Islet of Langerhans (tissue), 1 donor: ENCODE results near the gene TSPAN14.

Experiments
- FAIRE-seq: peaks from one replicate; lab custom pipeline; 2011; peaks lifted over from hg19 to GRCh38; lab: Jason Lieb, UNC

TSPAN14 gene

DNA sequence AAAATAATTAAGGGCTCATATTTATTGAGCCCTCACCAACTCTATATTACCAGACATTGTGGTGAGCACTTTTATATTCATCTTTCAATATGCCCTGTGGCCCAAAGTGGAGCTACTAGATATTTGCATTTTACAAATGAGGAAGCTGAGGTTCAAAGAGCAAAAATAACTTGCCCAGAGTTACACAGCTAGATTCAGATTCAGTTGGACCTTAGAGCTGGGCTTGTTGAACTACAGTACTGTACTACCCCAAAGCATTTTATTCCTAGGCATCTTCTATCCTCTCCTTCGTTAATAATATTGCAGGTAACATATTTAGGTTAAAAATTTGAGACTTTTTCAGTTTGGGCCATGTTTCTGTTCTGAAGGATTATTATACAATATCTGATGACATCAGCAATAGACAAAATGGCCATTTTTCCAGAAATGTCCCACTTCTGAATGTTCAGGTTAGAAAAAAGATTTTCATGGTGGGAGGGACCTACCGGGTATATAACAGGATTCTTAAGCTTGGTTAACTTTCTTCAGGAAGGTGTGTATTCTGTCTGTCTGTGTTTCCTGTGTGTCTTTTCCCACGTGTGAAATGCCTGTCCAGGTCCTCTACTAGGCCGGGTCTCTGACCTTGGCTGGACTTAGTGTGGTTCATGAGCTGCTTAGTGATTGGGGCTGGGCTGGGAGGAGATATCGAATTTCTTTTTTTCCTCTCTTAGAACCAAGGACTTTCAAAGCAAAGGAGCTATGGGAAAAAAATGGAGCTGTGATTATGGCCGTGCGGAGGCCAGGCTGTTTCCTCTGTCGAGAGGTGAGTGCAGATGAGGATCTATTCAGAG, 32.2 kb upstream of the TSPAN14 start:
- no peak for FAIRE-seq

DNA sequence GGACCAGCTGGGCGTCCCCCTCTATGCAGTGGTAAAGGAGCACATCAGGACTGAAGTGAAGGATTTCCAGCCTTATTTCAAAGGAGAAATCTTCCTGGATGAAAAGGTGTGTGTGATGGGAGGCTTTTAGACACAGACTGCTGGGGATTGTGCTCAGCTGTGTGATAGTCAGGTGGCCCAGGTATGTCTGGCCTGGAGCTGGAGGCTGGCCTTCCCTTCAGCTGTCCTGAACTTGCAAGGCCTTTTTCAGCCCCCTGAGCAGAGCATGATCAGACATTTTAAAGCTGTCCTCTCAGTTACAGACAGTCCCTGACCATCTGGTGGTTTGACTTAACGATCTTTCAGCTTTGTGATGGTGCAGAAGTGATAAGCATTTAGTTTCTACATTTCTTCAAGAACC, 28.2 kb upstream of the TSPAN14 start:
- no peak for FAIRE-seq

DNA sequence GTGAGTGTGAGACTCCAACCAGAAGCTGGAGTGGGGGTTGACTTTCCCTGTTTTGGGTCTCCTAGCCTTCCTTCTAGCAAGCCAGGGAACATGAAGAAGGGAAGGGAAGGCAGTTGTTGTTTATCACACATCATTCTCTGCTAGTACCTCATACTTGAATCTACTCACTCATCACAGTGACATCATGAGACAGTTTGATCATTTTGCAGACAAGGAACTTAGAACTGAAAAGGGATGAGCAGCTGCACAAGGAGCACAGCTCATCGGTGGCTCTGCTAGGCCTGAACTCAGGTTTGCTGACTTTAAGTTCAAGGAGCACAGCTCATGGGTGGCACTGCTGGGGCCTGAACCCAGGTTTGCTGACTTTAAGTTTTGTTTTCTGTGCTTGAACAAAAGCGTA, 26.6 kb upstream of the TSPAN14 start:
- FAIRE-seq, result no peak

DNA sequence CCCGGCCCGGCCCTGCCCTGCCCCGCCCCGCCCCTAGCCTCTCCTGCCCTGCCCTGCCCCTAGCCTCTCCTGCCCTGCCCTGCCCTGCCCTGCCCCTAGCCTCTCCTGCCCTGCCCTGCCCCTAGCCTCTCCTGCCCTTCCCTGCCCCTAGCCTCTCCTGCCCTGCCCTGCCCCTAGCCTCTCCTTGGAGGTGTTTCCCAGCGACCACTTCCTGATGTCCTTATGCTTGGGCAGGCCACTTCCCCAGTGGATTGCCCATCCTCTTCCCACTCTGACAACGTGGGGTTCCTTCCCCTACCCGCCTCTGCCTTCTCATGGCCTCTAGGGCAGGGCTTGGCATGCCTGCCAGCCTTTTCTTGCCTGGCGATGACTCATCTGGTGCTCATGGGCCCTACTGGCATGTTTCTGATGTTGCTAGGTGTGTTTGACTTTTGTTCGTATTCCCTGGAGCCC, 24.6 kb upstream of the TSPAN14 start:
- no peak for FAIRE-seq

DNA sequence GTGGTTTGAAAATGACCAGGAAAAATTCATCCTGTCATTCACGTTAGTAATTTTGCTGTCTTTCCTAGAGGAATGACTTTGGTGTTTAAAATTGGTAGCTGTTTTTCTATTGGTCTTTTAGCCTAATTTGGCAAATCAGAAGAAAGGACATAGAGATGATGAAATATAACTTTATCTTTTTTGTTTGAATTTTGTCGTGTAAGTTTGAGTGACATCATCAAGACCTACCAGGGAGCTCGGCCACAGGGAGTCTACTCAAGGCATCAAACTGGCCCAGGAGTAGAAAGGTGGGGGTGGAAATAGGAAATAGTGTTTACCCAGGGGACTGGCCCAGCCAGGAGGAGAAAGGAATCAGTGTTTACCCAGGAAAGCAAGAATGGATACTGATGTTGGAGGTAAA, 21.0 kb upstream of the TSPAN14 start:
- FAIRE-seq, result no peak

DNA sequence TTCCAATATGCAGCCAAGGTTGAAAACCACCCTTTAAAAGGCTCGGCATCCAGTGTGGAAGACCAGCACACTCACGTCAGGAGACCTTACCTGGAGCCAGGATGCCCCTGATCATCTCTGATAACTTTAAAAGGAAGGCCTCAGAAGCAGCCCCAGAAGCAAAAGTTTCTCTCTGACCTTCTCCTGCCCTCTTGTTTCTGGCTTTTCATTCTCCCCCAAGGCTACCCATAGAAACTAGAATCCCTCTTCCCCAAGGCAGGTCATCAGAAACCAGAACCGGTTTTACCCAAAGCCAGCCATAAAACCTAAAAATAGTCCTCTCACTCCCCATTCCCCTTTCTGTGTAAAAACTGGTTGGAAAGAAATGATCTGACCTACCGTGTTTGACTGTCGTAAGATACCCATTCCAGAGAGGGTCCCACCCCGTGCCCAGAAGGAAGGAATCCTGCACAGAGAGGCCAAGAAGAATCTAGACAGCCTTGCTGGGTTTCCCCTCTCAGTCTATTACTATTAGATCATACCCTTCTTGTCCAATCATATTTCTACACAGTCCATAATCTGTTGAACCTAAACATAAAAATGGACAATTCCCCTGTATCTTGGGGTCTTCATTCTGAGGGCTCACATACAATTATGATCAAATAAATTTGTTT, 17.5 kb upstream of the TSPAN14 start:
- no peak for FAIRE-seq

DNA sequence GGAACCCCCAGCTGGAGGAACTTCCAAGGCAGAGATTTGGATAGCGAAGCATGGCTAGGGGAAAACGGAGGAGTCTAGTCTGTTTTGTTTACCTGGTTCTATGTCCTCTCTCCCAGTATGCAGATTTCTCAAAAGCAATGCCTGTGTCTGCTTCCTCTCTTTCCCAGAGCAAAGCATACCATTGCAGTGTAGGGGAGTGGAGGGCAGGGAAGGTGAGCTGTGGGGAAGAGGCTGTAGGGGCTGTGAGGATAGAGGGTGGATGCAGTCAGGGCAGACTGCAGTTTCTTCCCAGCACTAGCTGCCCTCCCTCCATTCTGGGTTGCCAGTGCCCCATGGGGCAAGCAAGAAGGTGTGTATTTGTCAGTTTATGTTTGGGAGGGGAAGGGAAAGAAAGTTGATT, 16.9 kb upstream of the TSPAN14 start:
- FAIRE-seq, result no peak

DNA sequence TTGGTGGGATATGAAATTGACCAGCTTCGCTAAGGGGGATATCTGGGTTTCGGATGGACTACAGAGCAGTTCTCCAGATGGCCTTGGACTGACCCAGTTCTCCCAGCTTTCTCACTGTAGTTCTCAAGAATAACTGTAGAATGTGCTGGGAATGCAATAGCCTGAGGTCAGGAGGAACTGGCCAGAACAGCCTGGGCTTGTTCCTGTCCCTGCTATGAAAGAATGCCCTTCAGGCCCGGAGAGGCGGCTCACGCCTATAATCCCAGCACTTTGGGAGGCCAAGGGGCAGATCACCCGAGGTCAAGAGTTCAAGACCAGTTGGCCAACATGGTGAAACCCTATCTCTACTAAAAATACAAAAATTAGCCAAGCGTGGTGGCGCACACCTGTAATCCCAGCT, 12.3 kb upstream of the TSPAN14 start:
- no peak for FAIRE-seq

DNA sequence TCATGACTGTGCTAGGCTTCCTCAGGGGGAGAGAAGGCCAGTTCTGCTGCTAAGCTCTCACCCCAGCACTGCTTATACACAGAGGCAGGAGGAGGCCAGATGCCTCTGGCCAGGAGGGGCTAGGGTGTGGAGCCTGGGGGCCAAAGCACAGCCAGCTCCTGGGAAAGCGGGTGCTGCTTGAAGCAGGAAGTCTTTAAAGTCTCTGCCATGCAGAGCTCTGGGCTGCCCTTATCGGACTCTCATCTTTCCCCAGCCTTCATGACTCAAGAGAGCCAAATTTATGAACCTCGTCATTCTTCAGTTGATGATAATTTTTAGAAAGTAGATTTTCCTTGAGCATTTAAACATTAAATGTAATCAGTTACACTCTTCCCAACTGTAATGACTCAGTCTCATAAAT, 11.2 kb upstream of the TSPAN14 start:
- FAIRE-seq, result no peak

DNA sequence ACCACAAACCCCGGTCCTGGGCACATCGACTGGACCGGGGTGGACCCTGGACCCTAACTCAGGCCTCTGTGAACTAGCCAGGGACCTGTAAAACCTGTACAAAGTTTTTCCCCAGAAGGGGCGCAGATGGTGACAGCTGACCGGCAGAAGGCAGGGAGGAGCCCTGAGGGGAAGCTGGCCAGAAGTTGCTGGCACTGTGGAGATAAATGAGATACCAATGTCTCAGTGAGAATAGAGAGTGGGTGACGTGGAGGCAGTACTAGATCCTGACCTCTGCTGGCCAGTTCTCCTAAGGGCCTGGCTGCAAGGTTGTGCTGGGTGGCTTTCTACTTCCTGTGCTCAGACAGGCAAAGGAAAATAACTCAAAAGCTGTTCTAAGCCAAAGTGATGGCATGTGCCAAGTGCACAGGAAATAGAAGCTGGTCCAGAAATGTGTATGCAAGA, 10.6 kb upstream of the TSPAN14 start:
- no peak for FAIRE-seq

DNA sequence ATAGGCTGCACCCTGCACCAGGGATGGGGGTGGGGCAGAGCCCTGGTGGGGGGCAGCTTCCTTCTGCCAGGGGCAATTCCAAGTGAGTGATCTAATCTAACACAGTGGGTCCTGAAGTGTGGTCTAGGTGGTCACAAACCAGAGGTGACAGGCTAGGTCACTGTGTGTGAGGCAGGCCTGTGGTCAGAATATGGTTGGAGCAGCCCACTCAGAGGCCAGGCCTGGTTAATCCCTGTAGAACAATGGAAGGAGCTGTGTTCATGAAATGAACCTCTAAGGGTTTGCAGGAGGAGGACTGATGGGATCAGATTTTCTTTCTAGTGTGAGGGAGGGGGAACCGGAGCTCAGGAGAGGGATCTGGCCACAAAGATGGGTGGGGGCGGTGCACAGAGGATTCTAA, 10.0 kb upstream of the TSPAN14 start:
- no peak for FAIRE-seq

DNA sequence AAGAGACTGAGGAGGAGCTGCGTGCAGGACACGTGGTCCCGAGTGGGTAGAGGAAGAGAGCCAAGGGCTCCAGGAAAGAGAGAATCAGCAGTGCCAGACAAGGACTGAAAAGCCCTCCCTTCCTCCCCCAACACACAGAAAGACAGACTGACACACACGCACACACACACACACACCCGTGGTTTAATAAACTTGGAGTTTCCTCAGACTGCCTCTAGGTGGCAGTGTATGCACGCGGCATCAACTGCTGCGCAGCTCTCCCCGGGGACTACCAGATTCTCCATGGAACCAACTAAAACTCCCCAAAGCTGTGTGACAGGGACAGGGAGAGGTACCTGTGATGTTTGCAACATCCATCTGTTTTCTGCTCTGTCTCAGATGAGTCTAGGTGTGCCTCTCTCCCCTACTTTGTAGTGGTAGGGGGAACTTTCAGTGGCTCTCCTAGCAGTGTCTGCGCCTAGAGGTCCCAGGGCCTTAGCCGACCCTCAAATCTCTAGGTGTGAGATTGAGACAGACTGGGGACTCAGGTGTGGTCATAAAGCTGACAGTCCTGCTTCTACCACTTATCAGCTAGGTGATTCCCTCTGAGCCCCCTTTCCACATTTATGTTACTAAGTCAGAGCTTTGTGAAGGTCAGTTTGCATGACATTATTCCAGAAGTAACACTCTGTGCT, 9.3 kb upstream of the TSPAN14 start:
- FAIRE-seq, result no peak

DNA sequence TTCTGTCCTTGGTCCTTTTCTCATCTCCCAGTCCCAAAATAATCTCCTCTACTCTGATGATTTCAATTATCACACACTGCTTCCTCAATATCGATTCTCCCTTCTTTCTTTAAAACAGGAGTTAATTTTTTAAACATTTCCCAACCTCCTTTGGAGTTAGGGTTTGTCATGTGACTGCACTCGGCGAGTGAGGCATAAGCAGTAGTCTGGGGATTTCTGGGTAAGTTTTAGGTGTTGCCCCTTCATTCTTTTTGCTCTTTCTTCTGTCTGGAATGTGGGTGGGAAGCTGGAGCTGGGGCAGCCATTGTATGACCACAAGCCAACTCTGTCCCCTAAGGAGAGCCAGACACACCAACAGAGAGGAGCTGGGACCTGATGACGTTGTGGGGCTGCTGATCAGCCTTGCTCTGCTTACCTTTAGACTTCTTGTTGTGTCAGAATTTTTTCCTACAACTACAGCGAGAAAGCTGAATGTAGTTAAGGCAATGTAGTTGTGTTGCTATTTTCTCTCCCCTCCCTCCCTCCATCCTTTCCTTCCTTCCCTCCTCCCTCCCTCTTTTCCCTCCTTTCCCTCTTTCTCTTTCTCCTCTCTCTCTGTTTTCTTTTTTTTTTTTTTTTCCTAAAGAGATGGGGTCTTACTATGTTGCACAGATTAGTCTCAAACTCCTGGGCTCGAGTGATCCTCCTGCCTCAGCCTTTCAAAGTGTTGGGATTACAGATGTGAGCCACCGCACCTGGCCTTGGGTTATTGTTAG, 6.5 kb upstream of the TSPAN14 start:
- FAIRE-seq, result no peak

DNA sequence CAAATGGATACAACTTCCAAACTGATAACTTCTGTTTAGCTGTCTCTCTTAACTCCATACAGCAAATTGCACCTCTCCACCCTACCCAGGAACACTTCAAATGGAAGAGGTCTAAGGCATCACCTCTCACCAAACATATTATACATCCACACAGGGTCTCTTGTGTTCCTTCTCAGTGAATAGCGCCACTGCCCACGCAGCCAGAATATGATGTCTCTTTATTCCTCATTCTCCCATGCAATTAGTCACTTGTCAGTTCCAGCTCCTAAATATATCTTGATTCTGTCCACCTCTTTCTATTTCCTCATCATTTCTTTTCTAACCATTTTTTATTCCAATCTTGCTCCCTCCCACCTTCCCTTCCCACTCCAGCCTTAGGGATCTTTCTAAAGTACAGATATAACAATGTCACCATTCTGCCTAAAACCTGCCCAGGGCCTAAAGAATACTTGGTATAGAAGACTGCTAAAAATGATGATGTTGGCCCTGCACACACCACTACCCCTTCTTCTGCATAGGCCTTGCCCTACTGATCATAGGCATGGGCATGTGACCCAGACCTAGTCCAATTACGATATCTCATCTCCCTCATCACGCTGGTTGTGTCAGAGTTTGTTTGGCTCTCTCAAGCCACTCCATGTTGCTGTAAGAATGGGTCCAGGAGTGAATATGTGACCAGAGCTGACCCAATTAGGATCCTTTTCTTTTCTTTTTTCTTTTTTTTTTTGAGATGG, 5.7 kb upstream of the TSPAN14 start:
- FAIRE-seq, result no peak

DNA sequence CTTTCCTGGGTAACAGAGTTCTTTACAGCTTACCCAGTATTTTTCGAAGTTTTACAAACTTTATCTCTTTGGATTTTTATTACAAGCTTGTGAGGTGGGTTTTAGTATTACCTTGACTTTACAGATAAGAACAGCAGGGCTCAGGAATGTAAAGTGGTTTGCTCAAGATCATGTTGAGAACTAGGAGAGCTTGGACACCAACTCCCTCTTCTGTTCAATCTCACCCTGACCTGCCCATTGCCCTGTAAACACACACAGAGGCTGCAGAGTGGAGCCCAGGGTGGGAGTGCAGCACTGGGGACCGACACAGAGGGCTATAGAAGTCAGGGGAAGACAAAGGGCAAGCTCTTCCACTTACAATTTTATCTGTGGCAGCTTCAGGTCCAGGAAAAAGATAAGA, 4.6 kb upstream of the TSPAN14 start:
- FAIRE-seq, result no peak

DNA sequence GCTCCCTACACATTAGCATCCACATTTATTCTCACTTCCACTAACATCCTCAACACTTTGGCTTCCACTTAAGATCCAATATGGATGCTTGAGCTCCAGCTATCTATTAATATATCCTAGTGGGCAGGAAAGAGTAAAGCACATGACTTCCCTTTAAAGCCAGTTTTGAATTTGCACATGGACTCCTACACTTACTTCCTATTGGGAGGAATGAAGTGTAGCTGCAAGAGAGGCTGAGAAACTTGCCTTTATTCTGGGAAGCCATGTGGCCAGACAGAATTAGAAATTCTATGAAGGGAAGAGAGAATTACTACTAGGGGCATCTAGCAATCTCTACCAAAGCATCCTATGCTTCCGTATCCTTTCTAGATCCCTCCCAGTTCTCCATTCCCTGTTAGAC, 3.0 kb upstream of the TSPAN14 start:
- FAIRE-seq, result no peak

DNA sequence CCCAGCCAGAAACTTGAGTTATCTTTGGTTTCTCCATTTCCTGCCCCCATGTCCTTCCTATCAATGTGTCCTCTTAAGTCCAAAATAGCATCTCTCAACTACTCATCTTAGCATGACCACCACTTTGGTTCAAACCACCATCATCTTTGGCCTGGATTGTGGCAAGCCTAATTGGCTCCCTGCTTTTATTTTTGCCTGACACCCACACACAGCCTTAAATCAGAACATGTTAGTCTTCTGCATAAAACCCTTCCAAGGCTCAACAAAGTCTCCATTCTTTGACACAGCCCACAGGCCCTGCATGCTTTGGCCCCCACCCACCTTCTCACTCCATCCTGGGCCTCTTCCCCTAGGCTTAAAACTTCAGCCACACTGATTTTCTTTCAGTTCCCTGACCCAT, 2.0 kb upstream of the TSPAN14 start:
- FAIRE-seq, result no peak

DNA sequence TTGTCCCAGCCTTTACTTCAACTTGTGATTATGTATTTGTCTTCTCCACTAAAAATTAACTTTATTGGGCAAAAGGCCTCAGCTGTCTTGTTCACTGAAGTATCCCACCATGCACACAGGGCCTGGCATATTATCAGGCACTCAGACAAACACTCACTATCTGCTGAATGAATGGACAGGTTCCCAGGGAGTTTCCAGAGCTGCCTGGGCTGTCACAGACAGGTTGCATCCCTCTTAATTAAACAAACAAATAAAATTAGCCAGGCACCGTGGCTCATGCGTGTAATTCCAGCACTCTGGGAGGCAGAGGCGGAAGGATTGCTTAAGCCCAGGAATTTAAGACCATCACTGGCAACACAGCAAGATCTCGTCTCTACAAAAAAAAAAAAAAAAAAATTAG, 1.5 kb upstream of the TSPAN14 start:
- FAIRE-seq, result no peak

DNA sequence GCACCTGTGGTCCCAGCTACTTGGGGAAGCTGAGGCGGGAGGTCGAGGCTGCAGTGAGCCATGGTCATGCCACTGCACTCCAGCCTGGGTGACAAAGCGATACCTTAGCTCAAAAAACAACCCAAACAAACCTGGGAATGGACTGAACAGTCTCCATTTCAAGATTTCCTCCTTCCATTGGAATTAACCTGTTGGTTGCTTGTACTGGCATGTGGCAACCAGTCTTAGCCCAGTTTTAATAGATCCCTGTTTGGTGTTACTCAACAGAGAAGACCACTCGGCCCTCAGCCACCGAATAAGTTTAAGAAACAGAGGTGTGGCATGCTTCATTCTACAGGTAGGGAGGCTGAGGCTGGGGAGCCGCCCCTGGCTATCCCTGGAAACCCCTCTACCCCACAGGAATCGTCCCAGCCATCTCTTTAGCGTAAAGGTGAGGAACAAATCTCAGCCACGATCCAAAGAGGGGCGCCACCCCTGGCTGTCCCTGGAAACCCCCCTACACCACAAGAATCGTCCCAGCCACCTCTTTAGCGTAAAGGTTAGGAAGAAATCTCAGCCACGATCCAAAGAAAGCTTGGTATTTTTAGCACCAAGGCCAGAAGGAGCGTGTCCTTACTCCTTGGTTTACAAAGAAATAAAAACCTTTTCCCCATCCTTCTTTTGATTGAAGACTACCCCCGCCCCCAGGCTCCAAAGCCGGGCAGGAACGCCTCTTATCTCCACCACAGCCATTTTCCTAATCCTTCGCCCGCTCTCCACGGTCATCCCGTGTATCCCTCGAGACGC, 861 bp upstream of the TSPAN14 start:
- no peak for FAIRE-seq

DNA sequence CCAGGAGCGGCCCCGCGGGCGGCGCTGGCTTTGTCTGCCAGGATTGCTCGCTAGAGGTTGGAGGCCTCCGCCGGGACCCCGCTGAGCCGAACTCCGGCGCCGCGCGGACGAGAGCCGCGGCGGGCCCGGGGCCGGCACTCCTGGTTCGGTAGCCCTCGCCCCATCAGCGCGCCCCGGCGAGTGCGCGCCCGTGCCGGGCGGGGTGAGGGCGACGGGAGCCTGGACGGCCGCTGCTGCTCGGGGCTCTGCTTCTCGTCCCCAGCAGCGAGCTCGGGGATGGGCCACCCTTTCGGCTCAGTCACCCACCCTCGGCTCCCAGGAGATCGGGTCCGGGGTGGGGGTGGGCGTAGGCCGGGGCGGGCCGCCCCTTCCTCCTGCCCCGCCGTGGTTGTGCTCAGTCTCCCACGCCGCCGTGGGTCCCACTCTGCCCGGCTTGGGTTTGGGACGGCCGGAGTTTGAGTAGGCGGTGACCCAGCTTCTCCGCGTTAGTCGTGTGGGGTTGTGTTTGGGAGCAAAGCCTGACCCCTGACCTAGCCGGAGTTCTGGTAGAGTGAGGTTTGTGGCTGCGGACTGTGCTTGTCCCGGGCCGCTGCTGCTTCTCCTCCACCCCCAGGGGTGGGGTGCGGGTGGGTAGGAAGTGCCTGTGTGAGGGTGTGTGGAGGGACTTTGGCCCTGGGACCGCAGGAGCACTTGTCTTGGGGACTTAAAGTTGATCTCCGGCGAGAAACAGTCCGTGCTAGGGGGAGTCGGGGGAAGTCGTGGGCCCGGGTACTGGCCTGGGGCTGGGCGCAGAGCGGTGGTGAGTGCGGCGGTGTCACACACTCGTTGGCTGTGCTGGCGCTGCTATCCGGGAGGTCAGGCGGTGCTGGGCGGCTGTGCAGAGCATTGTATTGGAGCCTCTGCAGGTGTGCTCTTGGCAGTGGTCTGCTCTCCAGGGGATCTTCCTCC, 677 bp downstream of the TSPAN14 start:
- FAIRE-seq, result no peak
